ENCODE data around the gene DUSP23.

GRCh38 chr1:159775716-159776115 lies 5.0 kb upstream of the DUSP23 start:
- TF ChIP-seq CTCF (IDR thresholded peaks at IDR 0.05) (no peak), ZFX (IDR thresholded peaks at IDR 0.05; ENCODE audit: borderline replicate concordance) (no peak)

Measured in 22Rv1 (cell line).